NCI-H345 treated with DMSO at 0.1 percent for 48 hours (cell line): Measurements from ENCODE around the gene CSNK1D.

Source experiments
- DNase-seq: peaks from one replicate; lab custom pipeline; 2025; ENCODE audit not compliant: unreplicated experiment; lab: John Stamatoyannopoulos, UW

Gene CSNK1D

DNA sequence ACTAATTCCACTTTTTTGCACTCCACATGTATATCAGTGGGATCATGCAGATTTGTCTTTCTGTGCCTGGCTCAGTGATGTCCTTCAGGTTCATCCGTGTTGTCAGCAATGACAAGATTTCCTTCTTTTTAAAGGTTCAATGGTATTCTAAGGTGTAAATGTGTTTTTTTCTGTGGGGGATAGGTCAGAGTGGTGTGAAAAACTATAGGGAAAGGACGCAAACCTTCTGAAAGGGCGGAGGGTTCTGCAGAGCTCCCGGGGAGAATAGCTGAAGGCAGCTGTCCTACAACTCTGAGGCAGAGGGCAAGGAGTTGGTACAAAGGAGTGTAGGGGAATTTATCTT, 21.9 kb upstream of the CSNK1D start:
- DNase-seq, result no peak

DNA sequence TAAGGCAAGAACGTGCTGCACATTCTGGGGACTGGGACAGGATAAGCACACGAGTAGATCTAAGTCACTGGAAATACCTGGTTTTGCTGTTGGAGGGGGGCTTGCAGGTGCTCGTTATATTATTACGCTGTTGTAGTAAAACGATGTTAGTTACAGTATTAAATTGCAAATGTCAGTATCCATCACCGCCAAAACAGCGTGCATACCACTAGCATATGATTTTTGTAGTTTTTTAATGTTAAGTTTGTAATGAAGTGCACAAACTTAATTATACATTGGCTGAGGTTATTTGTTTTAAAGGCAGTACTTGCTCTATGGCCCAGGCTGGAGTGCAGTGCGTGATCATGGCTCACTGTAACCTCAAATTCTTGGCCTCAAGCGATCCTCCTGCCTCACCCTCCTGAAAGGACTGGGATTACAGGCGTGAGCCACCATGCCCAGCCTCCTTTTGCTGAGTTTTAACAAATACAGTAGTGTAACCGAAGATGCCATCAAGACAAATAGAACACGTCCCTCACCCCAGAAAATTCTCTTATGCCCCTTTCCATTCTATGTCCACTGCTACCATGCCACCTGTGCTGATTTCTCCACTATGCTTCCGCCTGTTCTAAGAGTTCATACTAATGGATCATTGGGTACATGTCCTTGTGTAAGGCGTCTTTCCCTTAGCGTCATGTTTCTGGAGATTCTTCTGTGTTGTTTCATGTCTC, 20.7 kb upstream of the CSNK1D start:
- DNase-seq, result no peak

DNA sequence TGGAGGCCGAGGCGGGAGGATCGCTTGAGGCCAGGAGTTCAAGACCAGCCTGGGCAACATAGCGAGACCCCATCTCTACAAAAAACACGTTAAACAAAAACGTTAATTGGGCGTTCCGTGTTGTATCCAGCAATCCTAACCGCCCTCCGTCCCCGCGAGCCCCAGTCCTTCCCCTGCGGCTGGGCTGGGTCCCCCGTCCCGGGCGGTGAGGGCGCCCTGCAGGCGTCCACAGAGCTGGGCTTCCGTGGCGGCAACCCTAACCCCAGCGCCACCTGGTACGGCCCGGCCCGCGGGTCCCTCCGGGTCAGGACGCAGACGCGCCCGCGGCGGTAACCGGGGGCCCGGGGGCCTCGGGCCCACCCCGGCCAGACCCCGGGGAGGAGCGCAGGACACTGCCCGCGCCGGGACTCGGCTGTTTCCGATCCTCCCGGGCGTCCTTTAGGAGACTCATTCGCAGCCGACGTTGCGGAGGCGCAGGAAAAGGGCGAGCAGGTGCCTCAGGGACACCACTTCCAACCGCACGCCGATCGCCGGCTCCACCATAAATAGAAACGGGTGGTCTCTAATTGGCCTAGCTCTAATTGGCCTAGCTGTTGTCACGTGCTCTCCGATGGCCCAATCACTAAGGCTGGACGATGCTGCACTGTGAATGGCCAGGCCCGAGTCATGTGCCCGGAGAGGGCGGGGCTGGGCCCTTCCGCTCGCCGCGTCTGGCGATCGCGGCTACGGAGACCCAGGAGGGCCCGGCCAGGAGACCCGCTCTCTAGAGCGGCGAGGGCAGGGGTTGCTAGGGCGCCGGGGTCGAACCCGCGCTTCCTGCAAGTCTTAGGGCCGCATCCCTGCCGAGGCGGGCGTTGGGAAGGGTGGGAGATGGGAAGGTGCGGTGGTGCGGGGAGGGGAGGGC, 19.0 kb upstream of the CSNK1D start:
- peak; percentile 99 for DNase-seq

DNA sequence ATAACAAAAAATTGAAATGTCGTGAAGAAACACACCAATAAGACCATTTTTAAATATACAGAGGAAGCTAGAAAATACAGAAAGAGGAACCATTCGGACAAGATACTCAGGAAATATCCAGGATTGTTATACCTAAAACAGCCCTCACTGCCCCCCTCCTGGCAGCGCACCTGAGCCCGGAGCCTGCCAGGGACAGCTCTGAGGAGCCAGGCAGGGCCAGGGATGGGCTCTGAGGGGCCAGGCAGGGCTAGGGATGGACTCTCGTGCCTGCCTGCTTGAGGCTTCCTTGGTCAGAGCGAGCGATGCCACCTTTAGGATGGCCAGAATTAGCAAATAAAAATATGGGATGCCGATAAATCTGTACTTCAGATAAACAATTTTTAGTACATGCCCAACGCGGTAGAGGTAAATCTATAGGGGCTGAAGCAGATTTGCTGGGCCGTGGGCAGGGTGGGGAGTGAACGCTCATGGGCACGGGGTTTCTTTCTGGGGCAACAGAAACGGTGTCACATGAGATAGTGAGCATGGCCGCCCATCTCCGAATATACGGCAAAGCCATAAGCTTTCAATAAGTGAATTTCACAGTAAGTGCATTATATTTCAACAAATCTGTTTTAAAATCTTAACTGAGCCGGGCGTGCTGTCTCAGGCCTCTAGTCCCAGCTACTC, 18.2 kb upstream of the CSNK1D start:
- DNase-seq, result no peak

DNA sequence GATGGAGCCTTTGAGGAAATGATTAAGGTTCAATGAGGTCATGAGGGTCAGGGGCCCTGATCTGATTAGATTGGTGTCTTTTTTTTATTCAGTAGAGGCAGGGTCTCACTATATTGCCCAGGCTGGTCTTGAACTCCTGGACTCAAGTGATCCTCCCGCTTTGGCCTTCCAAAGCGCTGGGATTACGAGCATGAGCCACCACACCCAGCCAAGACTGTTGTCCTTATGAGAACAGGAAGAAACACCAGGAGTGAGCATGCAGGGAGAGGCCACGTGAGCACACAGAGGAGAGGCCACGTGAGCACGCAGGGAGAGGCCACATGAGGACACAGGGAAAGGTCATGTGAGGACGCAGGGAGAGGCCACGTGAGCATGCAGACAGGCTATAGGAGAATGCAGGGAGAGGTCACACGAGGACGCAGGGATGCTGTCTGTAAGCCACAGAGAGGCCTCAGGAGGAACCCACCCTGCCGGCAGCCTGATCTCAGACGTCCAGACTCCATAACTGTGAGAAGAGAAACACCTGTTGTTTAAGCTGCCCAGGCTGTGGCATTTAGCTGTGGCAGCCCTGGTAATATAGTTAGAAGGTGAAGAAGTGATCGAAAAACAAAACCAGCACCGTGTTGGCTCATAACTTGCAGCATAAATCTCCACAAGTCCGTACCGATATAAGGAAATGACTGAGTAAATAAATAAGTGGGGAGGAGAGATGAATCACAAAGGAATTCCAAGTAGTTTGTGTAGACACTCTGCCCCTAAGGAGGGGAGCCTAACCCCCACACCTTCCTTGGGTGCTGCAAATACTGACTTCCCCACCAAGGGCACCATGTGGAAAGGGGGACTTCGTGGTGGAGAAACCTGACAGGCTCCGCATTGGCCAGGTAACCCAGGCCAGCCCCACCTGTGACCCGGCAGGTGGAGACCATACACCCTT, 14.6 kb upstream of the CSNK1D start:
- no peak for DNase-seq

DNA sequence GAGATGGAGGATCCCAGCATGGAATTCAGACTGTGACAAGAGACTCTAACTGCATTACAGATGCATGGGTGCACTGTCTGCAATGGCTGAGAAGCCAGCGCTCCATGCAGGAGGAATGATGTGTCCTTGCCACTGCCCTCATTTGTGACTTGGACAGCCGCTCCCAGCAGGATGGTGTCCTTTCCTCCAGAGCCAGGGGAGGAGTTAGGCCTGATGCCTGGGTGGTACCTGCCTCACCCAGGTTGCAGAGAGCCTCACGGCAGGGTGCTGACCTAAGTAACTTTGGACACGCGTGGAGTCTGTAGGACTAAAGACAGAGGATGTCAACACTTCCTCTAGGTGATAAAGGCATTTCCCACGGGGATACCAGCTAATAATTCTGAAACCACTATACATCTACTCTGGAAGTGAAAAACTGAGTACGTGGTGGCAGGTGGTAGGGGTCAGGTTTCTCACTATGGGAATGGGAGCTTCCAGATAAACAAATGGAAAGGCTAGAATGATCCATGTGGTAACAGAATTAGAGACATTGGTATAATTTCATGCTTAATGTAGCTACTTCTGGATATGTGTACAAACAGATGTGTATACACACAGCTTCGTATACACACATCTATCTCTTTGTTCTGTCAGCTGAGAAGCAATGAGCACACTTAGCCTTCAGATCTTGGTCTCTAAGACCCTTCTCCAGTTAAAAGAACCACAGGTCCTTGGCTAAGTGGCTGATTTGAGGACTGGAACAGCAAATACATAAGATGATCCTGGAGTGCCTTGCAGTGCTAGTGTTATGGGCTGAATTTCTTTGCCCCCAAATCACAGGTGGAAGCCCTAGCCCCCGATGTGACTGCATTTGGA, 13.7 kb upstream of the CSNK1D start:
- DNase-seq, result no peak

DNA sequence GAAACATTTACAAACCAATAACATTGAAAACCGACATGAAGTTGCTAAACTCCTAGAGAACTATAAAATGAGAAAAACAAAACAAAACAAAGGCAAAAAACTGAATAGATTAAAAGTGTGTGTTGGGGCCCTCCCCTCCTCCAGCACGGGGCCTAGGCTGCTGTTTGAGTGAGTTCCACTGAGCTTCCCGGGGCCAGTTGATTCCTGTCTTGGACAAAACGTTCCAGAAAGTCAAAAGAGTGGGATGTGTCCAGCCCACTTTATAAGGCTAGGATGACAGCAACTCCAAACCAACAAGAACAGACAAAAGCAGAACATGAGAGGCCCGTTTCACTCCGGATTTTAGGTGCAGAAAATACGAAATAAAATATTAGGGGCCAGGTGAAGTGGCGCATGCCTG, 11.6 kb upstream of the CSNK1D start:
- no peak for DNase-seq

DNA sequence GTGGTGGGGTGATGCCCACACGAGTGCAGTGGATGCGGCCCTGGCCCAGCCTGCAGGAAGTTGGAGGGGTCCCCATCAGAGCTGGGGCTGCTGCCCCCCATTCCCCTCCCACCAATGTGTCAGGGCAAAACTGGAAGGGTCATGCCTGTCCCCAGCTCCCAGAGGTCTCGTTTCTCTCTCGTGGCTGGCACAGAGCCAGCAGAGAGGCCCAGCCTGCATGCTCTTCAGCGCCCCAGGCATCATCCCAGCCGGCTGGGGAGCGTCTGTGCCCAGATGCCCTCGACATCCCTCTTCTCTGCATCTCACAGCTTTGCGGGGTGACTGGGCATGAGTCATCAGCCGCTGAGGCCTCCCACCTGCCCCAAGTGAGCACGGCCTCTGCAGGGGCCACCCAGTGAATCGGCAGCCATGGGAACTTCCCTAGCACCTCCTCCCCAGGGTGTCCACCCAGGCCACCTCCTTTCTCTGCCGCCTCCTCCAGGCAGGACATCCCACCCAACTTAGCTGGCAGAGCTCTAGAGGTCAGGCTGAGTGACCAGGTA, 9.8 kb upstream of the CSNK1D start:
- DNase-seq, result peak; percentile 76

DNA sequence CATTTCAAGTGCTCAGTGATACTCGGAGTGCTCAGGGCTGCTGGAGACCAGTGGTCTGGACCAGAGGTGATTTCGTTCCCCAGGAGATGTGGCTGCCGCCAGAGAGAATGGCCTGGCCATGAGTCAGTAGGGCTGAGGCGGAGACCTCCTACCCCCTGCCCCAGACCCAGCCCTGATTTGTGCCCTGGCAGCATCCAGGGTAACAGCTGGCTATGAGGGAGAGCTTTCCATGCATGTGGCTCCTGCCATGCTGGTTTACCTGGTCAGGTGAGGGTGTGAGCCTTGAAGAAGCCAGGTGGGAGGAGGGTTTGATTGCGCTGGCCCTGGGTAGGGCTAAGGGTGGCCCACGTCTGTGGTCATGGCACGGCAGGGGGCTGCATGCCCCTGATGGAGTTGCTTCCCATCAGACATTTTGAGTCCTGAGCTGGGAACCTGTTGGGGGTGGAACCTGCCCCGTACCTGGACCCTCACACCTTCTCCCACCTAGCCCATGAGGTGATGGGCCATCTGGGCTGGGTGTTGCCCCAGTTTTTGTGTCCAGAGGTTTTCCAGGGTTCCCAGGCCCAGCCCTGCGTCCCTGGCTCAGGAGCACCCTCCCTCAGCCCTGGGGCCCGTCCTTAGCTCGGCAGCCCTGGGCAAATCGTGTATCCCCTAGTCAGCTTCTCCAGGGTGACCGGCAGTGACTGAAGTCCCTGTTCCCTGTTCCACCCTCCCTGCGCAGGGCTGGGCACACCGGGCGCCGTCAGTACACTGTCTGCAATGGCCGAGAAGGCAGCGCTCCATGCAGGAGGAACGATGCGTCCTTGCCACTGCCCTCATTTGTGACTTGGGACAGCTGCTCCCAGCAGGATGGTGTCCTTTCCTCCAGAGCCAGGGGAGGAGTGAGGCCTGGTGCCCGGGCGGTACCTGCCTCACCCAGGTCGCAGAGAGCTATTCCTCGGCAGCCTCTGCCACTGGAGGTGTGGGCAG, 9.0 kb upstream of the CSNK1D start:
- no peak for DNase-seq

DNA sequence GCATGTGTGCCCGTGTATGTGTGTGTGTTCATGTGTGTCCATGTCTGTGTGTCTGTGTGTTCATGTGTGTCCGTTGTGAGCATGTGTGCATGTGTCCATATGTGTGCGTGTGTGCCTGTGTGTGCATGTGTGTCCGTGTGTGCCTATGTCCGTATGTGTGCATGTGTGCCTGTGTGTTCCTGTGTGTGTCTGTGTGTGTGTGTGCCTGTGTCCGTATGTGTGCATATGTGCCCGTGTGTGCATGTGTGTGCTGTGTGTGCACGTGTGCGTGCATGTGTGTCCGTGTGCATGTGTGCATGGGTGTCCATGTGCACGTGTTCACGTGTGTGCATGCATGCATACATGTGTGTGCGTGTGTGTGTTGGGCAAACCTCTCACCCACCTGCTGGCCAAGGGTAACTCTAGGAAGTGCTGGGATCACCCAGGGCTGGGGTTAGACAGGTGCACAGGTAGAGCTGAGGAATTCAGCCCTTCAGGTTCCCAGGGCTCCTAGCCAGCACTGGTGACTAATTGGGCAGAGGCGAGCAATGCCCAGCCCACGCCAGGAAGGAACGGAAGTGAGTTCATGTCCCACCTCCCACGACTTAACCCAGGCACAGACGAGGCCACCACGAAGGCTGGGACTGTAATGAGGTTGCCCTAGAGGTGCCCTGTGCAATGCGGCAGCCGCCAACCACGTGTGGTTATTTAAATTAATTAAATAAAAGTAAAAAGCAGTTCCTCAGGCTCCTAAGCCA, 8.2 kb upstream of the CSNK1D start:
- DNase-seq, result no peak

DNA sequence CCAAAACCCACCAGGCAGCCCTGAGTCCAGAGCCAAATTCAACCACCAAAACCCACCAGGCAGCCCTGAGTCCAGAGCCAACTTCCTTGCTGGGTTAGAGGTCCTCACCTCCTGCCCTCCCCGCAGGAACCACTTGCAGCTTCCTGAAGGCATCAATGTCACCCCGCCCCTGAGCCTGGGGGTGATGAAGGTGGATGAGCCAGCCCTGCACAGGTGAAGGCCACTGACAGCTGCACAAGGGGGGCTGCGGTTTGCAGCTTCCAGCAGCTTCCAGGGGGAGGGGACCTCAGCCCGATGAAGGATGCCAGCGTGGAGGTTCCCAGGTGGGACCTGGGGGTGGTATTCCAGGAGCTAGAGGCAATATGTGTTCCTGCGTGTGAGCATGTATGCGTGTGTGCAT, 7.6 kb upstream of the CSNK1D start:
- no peak for DNase-seq

DNA sequence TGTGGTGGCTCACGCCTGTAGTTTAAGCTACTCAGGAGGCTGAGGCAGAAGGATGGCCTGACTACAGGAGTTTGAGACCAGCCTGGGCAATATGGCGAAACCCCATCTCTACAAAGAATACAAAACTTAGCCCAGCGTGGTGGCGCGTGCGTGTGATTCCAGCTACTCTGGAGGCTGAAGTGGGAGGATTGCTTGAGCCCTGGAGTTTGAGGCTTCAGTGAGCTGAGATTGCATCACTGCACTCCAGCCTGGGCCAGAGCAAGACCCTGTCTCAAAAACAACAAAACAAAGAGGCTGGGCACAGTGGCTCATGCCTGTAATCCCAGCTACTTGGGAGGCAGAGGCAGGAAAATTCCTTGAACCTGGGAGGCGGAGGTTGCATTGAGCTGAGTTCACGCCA, 7.0 kb upstream of the CSNK1D start:
- no peak for DNase-seq

DNA sequence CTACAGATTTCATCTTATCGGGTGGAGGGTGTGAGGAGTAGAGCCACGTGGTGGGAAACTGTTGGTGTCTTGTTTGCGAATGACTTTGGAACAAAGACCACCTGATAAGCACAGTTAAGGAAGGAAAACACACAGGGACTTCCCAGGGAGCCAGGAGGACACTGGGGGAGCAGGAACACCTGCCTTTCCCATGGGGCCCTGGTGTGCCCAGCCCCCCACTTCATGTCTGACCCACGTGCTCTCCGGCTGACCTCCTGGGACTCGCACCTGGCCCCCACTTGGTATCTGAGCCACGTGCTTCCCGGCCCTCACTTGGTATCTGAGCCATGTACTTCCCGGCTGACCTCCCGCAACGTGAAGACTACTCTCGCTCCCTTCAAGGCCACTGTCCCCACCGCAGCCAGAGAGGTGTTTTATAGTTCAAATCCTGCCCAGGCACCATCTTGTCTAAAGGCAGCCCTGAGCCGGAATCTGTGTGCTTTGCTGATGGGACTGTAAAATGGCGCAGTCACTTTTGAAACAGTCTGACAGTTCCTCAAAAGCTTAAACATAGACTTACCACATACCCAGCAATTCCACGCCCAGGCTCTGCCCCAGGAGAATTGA, 5.4 kb upstream of the CSNK1D start:
- peak; percentile 78 for DNase-seq

DNA sequence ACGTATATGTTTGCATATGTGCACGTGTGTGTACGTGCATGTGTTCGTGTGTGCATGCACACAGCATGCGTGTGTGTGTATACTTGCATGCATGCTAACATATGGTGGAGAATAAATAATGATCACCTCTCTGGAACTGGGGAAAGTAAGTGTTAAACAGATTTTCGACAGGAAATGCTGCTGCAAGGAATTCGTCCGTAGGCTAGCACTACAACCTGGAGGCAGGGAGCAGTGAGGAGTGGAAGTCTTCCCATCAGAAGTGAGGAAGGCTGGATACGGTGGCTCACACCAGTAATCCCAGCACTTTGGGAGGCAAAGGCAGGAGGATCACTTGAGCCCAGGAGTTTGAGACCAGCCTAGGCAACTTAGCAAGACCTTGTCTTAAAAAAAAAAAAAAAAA, 4.8 kb upstream of the CSNK1D start:
- no peak for DNase-seq

DNA sequence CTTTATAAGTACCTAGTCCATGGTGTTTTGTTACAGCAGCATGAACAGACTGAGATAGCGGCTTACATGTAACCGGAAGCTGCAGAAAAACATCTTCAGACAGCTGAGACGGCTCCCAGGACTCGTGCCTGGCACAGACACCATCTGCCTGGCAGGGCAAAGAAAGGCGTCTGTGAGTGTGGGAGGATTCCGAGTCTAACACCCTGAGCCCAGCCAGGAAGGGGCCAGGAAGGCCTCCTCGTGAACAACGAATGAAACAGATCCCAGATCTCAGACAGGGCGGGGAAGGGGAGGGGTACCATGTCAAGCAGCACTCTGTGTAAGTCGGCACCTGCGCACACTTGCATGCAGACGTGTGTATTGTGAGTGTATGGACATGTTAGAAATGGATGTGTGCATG, 4.4 kb upstream of the CSNK1D start:
- DNase-seq, result no peak

DNA sequence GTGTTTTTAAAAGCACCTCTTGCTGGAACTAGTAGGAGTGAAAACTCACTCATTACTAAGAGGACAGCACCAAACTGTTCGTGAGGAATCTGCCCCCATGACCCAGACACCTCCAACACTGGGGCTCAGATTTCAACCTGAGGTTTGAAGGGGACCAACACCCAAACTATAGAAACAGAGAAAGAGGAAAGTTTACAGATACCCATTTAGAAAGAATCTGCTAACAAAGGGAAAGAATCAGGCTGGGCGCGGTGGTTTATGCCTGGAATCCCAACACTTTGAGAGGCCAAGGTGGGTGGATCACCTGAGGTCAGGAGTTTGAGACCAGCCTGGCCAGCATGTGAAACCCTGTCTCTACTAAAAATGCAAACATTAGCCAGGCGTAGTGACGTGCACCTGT, 3.4 kb upstream of the CSNK1D start:
- DNase-seq, result no peak

DNA sequence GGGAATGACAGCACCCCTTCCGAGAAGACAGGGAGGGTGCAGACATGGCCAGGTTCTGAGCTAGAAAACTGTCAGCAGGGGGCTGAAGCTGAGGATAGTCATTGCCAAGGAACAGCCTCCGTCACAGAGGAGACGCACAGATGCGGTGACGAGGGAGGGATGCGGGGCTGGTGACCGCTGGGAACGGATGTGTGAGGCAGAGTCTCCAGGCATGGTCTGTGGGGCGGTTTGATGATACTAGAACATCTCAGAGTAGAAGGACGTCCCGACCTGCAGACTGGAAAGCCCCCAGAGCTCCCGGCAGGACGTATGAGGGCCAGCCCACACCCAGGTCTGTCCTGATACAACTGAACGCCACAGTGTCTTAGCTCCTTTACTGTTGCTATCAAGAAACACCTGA, 1.8 kb upstream of the CSNK1D start:
- no peak for DNase-seq
